Left lung (tissue), 10 donors: Measurements from ENCODE around the gene RAB6B. TPM values are rescaled to one million over a fixed set of nuclear protein-coding genes. Genes with fewer than 3 reads are reported as not detected.

ENCODE experiments used
- ATAC-seq: fragments of 200-7000 bp; cut with Tn5 transposase; one replicate; pipeline ENCODE4 v1.9.1; 2020; ENCODE audit warnings: moderate library complexity
- DNase-seq, 4 donors: peaks; one replicate each; pipeline ENCODE4 v3.0.0-alpha.2; 2013 to 2020
- H3K27ac ChIP-seq, 2 donors: fragments of 200-600 bp; sonication (generic) in 1 of 2; one replicate each; pipeline versions ENCODE4 v1.5.0 to v1.8.0; 2020 to 2021
- H3K27me3 ChIP-seq, 2 donors: fragments of 200-600 bp; sonication (generic) in 1 of 2; one replicate each; pipeline versions ENCODE4 v1.5.0 to v1.8.0; 2020 to 2021
- H3K36me3 ChIP-seq, 2 donors: fragments of 200-600 bp; sonication (generic) in 1 of 2; one replicate each; pipeline versions ENCODE4 v1.5.0 to v1.8.0; 2020 to 2021
- H3K4me1 ChIP-seq, 2 donors: fragments of 200-600 bp; one replicate each; pipeline ENCODE4 v1.8.0; 2021
- H3K4me3 ChIP-seq, 2 donors: fragments of 200-600 bp; sonication (generic) in 1 of 2; one replicate each; pipeline versions ENCODE4 v1.5.0 to v1.8.0; 2020 to 2021; ENCODE audit warnings: mild to moderate bottlenecking in 1 of 2
- H3K9me3 ChIP-seq, 2 donors: fragments of 200-600 bp; sonication (generic) in 1 of 2; one replicate each; pipeline versions ENCODE4 v1.5.0 to v1.8.0; 2020 to 2021
- CTCF ChIP-seq, 2 donors: fragments of 200-600 bp; sonication (generic) in 1 of 2; IDR thresholded peaks; one replicate each; pipeline versions ENCODE4 v1.5.0 to v1.8.0; 2021; ENCODE audit warnings: antibody characterized with exemption in 2 of 2
- intact Hi-C, 2 donors: fragments of 100-400 bp; cut with DNase I; formaldehyde crosslinking; loops; one replicate each; pipeline versions ENCODE4 v1.11.2 to v1.14.2; 2022
- polyA plus RNA-seq, 6 donors: library from polyadenylated mRNA; unstranded; fragments of 120-200 nt; gene quantifications; one replicate each; pipeline ENCODE4 v1.2.1, GENCODE V29; 2013; ENCODE audit not compliant: insufficient read length in 6 of 6
- total RNA-seq, 2 donors: library from RNA; stranded (reverse); fragmentation: NEBNext Ultra II Directional; extraction: Animal tissue kit (Norgen Biotek cat#: 25700); gene quantifications; one replicate each; pipeline ENCODE4 v1.2.1, GENCODE V29; 2021
- donor health status: DM: no; HTN: yes; CAD: no.
- donor health status: DM: no; HTN: no; CAD: no.

RAB6B gene
- total and polyA plus RNA-seq, 8 donors: 3.7 to 11.4 (median 6.1) TPM

GRCh38 chr3:133930341-133930933 is 34.8 kb upstream of the RAB6B start:
- DNase-seq (peak in 2 of 4 donors; percentile 37 to 78), ATAC-seq (peak; percentile 38)
- no peaks in the 10 kb centered on the region for H3K9me3 ChIP-seq
- no peak overlapping the region for H3K4me3 ChIP-seq
- peak; percentile 38 to 43 for TF ChIP-seq CTCF (IDR thresholded peaks at IDR 0.05)
- intact Hi-C loops: loop anchor here in 1 of 2 donors (10.0 kb wide), 1 partner anchor 274 kb away; no protein-coding TSS in a partner anchor
- H3K36me3 ChIP-seq: peaks cover 0 to 14% of the 10 kb centered on the region in 2 donors
- peaks cover 0 to 16% of the 10 kb centered on the region in 2 donors for H3K4me1 ChIP-seq
- H3K27me3 ChIP-seq: peaks cover 0 to 18% of the 10 kb centered on the region in 2 donors
- H3K27ac ChIP-seq: no peak overlapping the region

GRCh38 chr3:133928903-133929607 is 33.4 kb upstream of the RAB6B start:
- Histone ChIP-seq H3K27me3 (peaks cover 0 to 18% of the 10 kb centered on the region in 2 donors), H3K9me3 (no peaks in the 10 kb centered on the region), H3K4me1 (peaks cover 0 to 16% of the 10 kb centered on the region in 2 donors), H3K4me3 (no peak overlapping the region), H3K36me3 (peaks cover 0 to 4% of the 10 kb centered on the region in 2 donors), H3K27ac (no peak overlapping the region)
- DNase-seq (no peak), ATAC-seq (no peak)
- intact Hi-C loops: loop anchor here in 1 of 2 donors (5.0 kb wide), 1 partner anchor 112 kb away; no protein-coding TSS in a partner anchor
- no peak for TF ChIP-seq CTCF (IDR thresholded peaks at IDR 0.05)

GRCh38 chr3:133928136-133928893 is 32.6 kb upstream of the RAB6B start:
- ATAC-seq: no peak

GRCh38 chr3:133927540-133928066 is 31.9 kb upstream of the RAB6B start:
- intact Hi-C loops: loop anchor here in 1 of 2 donors (5.0 kb wide), 1 partner anchor 110 kb away; no protein-coding TSS in a partner anchor
- no peaks in the 10 kb centered on the region for H3K9me3 ChIP-seq
- DNase-seq (peak in 3 of 4 donors; percentile 67 to 89 (median 73)), ATAC-seq (peak; percentile 88)
- no peak overlapping the region for H3K27ac ChIP-seq
- peaks cover 0 to 16% of the 10 kb centered on the region in 2 donors for H3K4me1 ChIP-seq
- peak; percentile 73 to 88 for TF ChIP-seq CTCF (IDR thresholded peaks at IDR 0.05)
- H3K27me3 ChIP-seq: peaks cover 0 to 18% of the 10 kb centered on the region in 2 donors
- peak overlapping the region; percentile 40 to 51 for H3K4me3 ChIP-seq
- no peaks in the 10 kb centered on the region for H3K36me3 ChIP-seq

More at GRCh38 chr3:133928136-133928893, 32.6 kb upstream of the RAB6B start:
- Histone ChIP-seq H3K27ac (no peak overlapping the region), H3K27me3 (peaks cover 0 to 18% of the 10 kb centered on the region in 2 donors), H3K4me1 (peaks cover 0 to 16% of the 10 kb centered on the region in 2 donors), H3K36me3 (no peaks in the 10 kb centered on the region), H3K9me3 (no peaks in the 10 kb centered on the region), H3K4me3 (no peak overlapping the region)
- TF ChIP-seq CTCF (IDR thresholded peaks at IDR 0.05): no peak
- DNase-seq: no peak
- intact Hi-C loops: loop anchor here in 1 of 2 donors (5.0 kb wide), 1 partner anchor 111 kb away; no protein-coding TSS in a partner anchor
